Measurements from ENCODE around the gene CCDC146.

DNA sequence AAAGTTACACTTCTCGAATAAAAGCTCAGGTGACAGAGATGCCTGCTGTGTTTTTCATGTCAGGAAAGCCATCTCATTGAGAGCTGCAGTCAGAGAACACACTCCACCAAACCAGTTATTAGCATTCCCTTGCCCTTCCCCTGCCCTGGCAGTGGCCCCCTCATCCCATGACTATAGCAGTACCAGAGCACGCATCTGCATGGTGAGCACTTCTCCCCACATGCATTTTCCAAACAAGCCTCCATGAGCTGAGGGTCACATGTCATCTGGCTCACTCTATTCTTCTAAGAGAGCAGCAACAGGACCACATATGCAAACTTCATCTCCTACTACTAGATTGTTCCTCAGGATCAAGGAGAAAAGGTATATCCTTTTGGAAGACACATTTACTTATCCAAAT is 119.7 kb downstream of the CCDC146 start:
- TF ChIP-seq POLR2A (IDR thresholded peaks at IDR 0.05): no peak
- TF ChIP-seq, protein P1, sequence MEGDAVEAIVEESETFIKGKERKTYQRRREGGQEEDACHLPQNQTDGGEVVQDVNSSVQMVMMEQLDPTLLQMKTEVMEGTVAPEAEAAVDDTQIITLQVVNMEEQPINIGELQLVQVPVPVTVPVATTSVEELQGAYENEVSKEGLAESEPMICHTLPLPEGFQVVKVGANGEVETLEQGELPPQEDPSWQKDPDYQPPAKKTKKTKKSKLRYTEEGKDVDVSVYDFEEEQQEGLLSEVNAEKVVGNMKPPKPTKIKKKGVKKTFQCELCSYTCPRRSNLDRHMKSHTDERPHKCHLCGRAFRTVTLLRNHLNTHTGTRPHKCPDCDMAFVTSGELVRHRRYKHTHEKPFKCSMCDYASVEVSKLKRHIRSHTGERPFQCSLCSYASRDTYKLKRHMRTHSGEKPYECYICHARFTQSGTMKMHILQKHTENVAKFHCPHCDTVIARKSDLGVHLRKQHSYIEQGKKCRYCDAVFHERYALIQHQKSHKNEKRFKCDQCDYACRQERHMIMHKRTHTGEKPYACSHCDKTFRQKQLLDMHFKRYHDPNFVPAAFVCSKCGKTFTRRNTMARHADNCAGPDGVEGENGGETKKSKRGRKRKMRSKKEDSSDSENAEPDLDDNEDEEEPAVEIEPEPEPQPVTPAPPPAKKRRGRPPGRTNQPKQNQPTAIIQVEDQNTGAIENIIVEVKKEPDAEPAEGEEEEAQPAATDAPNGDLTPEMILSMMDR (IDR thresholded peaks at IDR 0.05): no peak

Measured in ovary (tissue), 3 donors.